ENCODE measurements around the gene ABCB7.

DNA sequence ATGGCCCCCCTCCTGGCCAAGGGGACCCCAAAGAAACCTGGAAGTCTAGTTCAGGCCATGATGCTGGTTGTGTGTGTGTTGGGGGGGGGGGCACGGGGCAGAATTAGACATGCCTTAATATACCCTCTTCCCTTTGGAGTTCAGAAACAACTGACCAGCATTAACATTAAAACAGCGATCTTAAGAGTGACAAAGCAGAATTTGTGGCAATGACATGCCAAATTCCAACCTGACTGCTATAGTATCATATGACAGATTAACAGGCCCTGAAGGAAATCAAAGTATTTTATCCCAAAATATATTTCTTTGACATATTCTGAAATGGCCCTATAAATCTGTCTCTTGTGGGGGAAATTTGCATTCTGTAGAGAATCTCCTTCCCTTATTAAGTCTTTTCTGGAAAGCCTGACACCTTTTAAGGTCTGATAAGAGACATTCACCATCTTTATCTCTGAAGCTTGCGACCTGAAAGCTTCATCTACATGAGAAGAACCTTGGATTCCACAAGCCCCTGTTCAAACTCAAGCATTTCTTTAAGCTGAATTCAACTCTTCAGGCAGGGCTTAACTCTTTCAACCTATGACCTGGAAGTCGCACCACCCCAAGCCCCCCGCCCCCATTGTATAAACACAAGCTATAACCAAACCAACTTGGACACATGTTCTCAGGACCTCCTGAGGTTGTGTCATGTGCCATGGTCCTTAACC lies 40.2 kb downstream of the ABCB7 start:
- TF ChIP-seq, protein P1, sequence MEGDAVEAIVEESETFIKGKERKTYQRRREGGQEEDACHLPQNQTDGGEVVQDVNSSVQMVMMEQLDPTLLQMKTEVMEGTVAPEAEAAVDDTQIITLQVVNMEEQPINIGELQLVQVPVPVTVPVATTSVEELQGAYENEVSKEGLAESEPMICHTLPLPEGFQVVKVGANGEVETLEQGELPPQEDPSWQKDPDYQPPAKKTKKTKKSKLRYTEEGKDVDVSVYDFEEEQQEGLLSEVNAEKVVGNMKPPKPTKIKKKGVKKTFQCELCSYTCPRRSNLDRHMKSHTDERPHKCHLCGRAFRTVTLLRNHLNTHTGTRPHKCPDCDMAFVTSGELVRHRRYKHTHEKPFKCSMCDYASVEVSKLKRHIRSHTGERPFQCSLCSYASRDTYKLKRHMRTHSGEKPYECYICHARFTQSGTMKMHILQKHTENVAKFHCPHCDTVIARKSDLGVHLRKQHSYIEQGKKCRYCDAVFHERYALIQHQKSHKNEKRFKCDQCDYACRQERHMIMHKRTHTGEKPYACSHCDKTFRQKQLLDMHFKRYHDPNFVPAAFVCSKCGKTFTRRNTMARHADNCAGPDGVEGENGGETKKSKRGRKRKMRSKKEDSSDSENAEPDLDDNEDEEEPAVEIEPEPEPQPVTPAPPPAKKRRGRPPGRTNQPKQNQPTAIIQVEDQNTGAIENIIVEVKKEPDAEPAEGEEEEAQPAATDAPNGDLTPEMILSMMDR (conservative IDR thresholded peaks at IDR 0.05; ENCODE audit: low read depth, low read length), result no peak
- TF ChIP-seq, protein P2, sequence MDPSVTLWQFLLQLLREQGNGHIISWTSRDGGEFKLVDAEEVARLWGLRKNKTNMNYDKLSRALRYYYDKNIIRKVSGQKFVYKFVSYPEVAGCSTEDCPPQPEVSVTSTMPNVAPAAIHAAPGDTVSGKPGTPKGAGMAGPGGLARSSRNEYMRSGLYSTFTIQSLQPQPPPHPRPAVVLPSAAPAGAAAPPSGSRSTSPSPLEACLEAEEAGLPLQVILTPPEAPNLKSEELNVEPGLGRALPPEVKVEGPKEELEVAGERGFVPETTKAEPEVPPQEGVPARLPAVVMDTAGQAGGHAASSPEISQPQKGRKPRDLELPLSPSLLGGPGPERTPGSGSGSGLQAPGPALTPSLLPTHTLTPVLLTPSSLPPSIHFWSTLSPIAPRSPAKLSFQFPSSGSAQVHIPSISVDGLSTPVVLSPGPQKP (IDR thresholded peaks at IDR 0.05; ENCODE audit: borderline replicate concordance, low read depth, low read length), result no peak
- TF ChIP-seq POLR2A (IDR thresholded peaks at IDR 0.05; ENCODE audit: low read depth, low read length) (no peak), CEBPB (IDR thresholded peaks at IDR 0.05; ENCODE audit: low read depth, low read length) (no peak), NFE2L2 (IDR thresholded peaks at IDR 0.05; ENCODE audit: low read depth, low read length) (no peak), RAD21 (IDR thresholded peaks at IDR 0.05; ENCODE audit: low read length) (no peak), MXI1 (IDR thresholded peaks at IDR 0.05; ENCODE audit: borderline replicate concordance, low read depth, low read length) (no peak), RFX5 (IDR thresholded peaks at IDR 0.05; ENCODE audit: low read depth, low read length) (no peak), MAFK (IDR thresholded peaks at IDR 0.05; ENCODE audit: low read depth, low read length) (no peak), FOS (IDR thresholded peaks at IDR 0.05; ENCODE audit: low read depth, low read length) (no peak), CHD1 (IDR thresholded peaks at IDR 0.05; ENCODE audit: low read depth, low read length) (no peak), BHLHE40 (IDR thresholded peaks at IDR 0.05; ENCODE audit: low read depth, low read length) (no peak), MAZ (IDR thresholded peaks at IDR 0.05; ENCODE audit: borderline replicate concordance, low read depth, low read length) (no peak), RCOR1 (IDR thresholded peaks at IDR 0.05; ENCODE audit: insufficient replicate concordance, low read length) (no peak)

Data from IMR-90 (cell line).